GM12878 (cell line): ENCODE results near the gene VPS54. TPM values are rescaled to one million over a fixed set of nuclear protein-coding genes. Genes with fewer than 3 reads are reported as not detected.

Experiments
- ATAC-seq: fragments of 200-7000 bp; cut with Tn5 transposase; 3 replicates; pipeline ENCODE4 v1.9.1; 2020; ENCODE audit warnings: mild to moderate bottlenecking, moderate library complexity
- BruUV-seq: library from RNA; stranded (reverse); fragments of 400-500 nt; replicated peaks from 2 replicates; lab custom pipeline; 2021; lab: Mats Ljungman, UMichigan
- CTCF ChIA-PET: fragments of 300-600 bp; sonication (Branson Sonifier 250); formaldehyde crosslinking; extraction: SDS; loops from one replicate; lab custom pipeline; 2021; ENCODE audit warnings: inconsistent platforms; lab: Yijun Ruan, JAX
- POLR2A ChIA-PET: fragments of 350-600 bp; formaldehyde crosslinking; extraction: SDS; loops from one replicate; lab custom pipeline; 2021; ENCODE audit warnings: inconsistent platforms; lab: Charles Lee
- RAD21 ChIA-PET: fragments of 300-600 bp; sonication (Branson Sonifier 250); formaldehyde crosslinking; loops from one replicate; lab custom pipeline; 2023; ENCODE audit warnings: antibody characterized with exemption; ENCODE audit not compliant: unreplicated experiment; lab: Charles Lee
- SMC1A ChIA-PET: fragments of 300-600 bp; sonication (Branson Sonifier 250); formaldehyde crosslinking; loops from one replicate; lab custom pipeline; 2023; ENCODE audit not compliant: unreplicated experiment, uncharacterized antibody; lab: Charles Lee
- DNase-seq: peaks from one replicate; pipeline ENCODE4 v3.0.0-alpha.2; 2011; ENCODE audit warnings: low read depth, low spot score
- FAIRE-seq: peaks from 3 replicates; lab custom pipeline; 2011; peaks lifted over from hg19 to GRCh38; lab: Jason Lieb, UNC
- H2AFZ ChIP-seq: 2 replicates; pipeline ENCODE4 v1.6.0; 2011; ENCODE audit warnings: low read depth, low read length, control low read depth; ENCODE audit not compliant: control insufficient read depth
- H3K27ac ChIP-seq: 2 replicates; pipeline ENCODE4 v1.5.1; 2011; ENCODE audit warnings: control low read depth; ENCODE audit not compliant: control insufficient read depth, insufficient read depth
- H3K27me3 ChIP-seq, 2 experiments: replicated peaks in 1 of 2; 2 replicates each; pipeline versions ENCODE4 v1.6.0 to v1.6.1; 2011; ENCODE audit warnings: low read length in 1 of 2; ENCODE audit not compliant: control insufficient read depth in 2 of 2, insufficient read depth in 2 of 2
- H3K36me3 ChIP-seq, 2 experiments: 2 replicates each; pipeline ENCODE4 v1.5.1; 2011; ENCODE audit warnings: low read length in 1 of 2; ENCODE audit not compliant: control insufficient read depth in 2 of 2, insufficient read depth in 2 of 2
- H3K4me1 ChIP-seq: 2 replicates; pipeline ENCODE4 v1.6.1; 2011; ENCODE audit warnings: mild to moderate bottlenecking, low read length, moderate library complexity, mixed read lengths; ENCODE audit not compliant: control insufficient read depth, insufficient read depth
- H3K4me2 ChIP-seq: 2 replicates; pipeline ENCODE4 v1.6.0; 2011; ENCODE audit warnings: control low read depth; ENCODE audit not compliant: control insufficient read depth, insufficient read depth
- H3K4me3 ChIP-seq: fragments of 200-600 bp; sonication (generic); 2 replicates; pipeline ENCODE4 v1.5.1; 2016
- H3K79me2 ChIP-seq: 2 replicates; pipeline ENCODE4 v1.6.0; 2011; ENCODE audit warnings: low read length; ENCODE audit not compliant: control insufficient read depth, insufficient read depth
- H3K9ac ChIP-seq: 2 replicates; pipeline ENCODE4 v1.8.0; 2011; ENCODE audit warnings: low read length, control low read depth, mixed read lengths; ENCODE audit not compliant: control insufficient read depth, insufficient read depth
- H3K9me3 ChIP-seq: replicated peaks from 3 replicates; pipeline ENCODE4 v1.5.1; 2011; ENCODE audit warnings: mild to moderate bottlenecking, low read length; ENCODE audit not compliant: control insufficient read depth, insufficient read depth
- H4K20me1 ChIP-seq: 2 replicates; pipeline ENCODE4 v1.6.0; 2011; ENCODE audit not compliant: control insufficient read depth, insufficient read depth
- BRCA1 ChIP-seq: IDR thresholded peaks from 2 replicates; pipeline ENCODE4 v1.6.1; 2011; ENCODE audit warnings: low read depth, low read length, improper control_type of control experiment
- GATAD2B ChIP-seq: fragments of 450-650 bp; conservative IDR thresholded peaks from 2 replicates; pipeline ENCODE4 v1.6.1; 2017; ENCODE audit warnings: low read depth, mild to moderate bottlenecking, moderate library complexity
- NFYA ChIP-seq: IDR thresholded peaks from 2 replicates; pipeline ENCODE4 v1.6.1; 2011; ENCODE audit warnings: low read depth, mild to moderate bottlenecking, low read length, improper control_type of control experiment, borderline replicate concordance
- NR2C1 ChIP-seq: fragments of 450-650 bp; IDR thresholded peaks from 2 replicates; pipeline ENCODE4 v1.6.1; 2017; ENCODE audit warnings: antibody characterized with exemption, mild to moderate bottlenecking, moderate library complexity
- NRF1 ChIP-seq: conservative IDR thresholded peaks from 2 replicates; pipeline ENCODE4 v1.6.1; 2011; ENCODE audit warnings: mild to moderate bottlenecking, low read depth, low read length, improper control_type of control experiment
- POU2F2 ChIP-seq: IDR thresholded peaks from 3 replicates; pipeline ENCODE4 v1.6.1; 2011; ENCODE audit warnings: low read depth, mild to moderate bottlenecking, low read length, borderline replicate concordance
- RELB ChIP-seq: fragments of 450-650 bp; IDR thresholded peaks from 2 replicates; pipeline ENCODE4 v1.6.1; 2017; ENCODE audit warnings: low read depth, mild to moderate bottlenecking, moderate library complexity
- TAF1 ChIP-seq: IDR thresholded peaks from 2 replicates; pipeline ENCODE4 v1.6.1; 2011; ENCODE audit warnings: mild to moderate bottlenecking, low read depth, low read length, borderline replicate concordance
- ZNF24 ChIP-seq: fragments of 450-650 bp; IDR thresholded peaks from 2 replicates; pipeline ENCODE4 v1.6.1; 2017; ENCODE audit warnings: antibody characterized with exemption, mild to moderate bottlenecking
- ZNF687 ChIP-seq: fragments of 450-650 bp; IDR thresholded peaks from 2 replicates; pipeline ENCODE4 v1.6.1; 2017; ENCODE audit warnings: mild to moderate bottlenecking, moderate library complexity
- WGBS: methylation state at CpG from one replicate; pipeline ENCODE4 v1.1.6; 2016; ENCODE audit warnings: low lambda C conversion rate; ENCODE audit not compliant: insufficient replicate concordance, insufficient coverage; ENCODE audit errors: missing lambda C conversion rate; 5-methylcytosine and 5-hydroxymethylcytosine counted together
- in situ Hi-C: fragments of 300-500 bp; cut with MboI; formaldehyde crosslinking; loops from 9 replicates; pipeline ENCODE4 v1.14.3; 2018; ENCODE audit warnings: mixed read lengths
- intact Hi-C: fragments of 100-400 bp; cut with micrococcal nuclease; formaldehyde crosslinking; loops from one replicate; pipeline ENCODE4 v1.14.2; 2022; ENCODE audit not compliant: unreplicated experiment
- polyA plus RNA-seq, 11 experiments: library from polyadenylated mRNA; depleted of rRNA in 4 of 11; unstranded in 6 of 11; stranded (reverse) in 5 of 11; fragments of >200 nt; fragmentation: Nextera tagmentation in 4 of 11; fragmentation: Illumina TruSeq in 1 of 11; extraction: Ambion mirVana in 4 of 11; extraction: Trizol in 1 of 11; gene quantifications; 1 replicate in 1 of 11; 2 replicates in 10 of 11; pipeline versions ENCODE4 v1.2.1 to v1.2.3, GENCODE V29; 2011 to 2016; ENCODE audit warnings: inconsistent platforms in 2 of 11, missing spikeins in 2 of 11, low read depth in 1 of 11
- total RNA-seq, 4 experiments: library from RNA; depleted of rRNA in 3 of 4; stranded (reverse); fragments of >200 nt in 3 of 4; fragmentation: Illumina TruSeq in 1 of 4; extraction: Trizol in 1 of 4; gene quantifications; 2 replicates each; pipeline versions ENCODE4 v1.2.1 to v1.2.3, GENCODE V29; 2013 to 2021
- TF ChIP-seq, protein P1 (sequence below): fragments of 450-650 bp; IDR thresholded peaks from 2 replicates; pipeline ENCODE4 v1.6.1; 2018; ENCODE audit warnings: borderline replicate concordance, mild to moderate bottlenecking; ENCODE audit not compliant: partially characterized antibody
- TF ChIP-seq, protein P2 (sequence below): fragments of 450-650 bp; IDR thresholded peaks from 2 replicates; pipeline ENCODE4 v1.6.1; 2017; ENCODE audit warnings: antibody characterized with exemption, mild to moderate bottlenecking, moderate library complexity
- TF ChIP-seq, protein P3 (sequence below): IDR thresholded peaks from 2 replicates; pipeline ENCODE4 v1.6.1; 2011; ENCODE audit warnings: low read depth, mild to moderate bottlenecking, low read length, moderate library complexity, borderline replicate concordance; ENCODE audit errors: extremely low read depth

Gene VPS54
- total and polyA plus RNA-seq, 10 of the 15 experiments (the other 5 are each of a cell fraction or from before 2014, with no cell fraction given), result 1.6 to 16.2 (median 9.3) TPM

DNA sequence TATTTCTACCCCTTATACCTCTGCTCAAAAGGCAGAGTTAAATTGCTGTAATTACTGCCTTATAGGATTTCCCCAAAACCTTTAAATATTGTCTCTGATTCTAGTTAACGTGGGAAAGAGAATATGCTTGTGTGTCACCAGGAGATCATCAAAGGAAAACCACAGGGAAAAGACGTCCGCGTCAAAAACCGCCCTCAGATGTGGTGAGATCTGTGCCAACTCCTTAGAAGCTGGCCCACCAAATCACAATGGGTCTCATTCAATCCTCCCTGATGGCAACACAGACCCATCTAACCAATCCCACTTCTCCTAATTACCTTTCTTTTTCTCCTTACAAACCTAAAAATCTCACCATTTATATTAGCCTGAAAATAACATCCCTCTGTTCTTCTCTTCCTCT is 25.4 kb downstream of the VPS54 start:
- Histone ChIP-seq H2AFZ (no peak overlapping the region), H3K27ac (no peak overlapping the region), H4K20me1 (no peaks in the 10 kb centered on the region), H3K36me3 (no peaks in the 10 kb centered on the region), H3K9ac (no peak overlapping the region), H3K9me3 (no peaks in the 10 kb centered on the region; the same call in 1 of the 3 replicates), H3K4me2 (no peak overlapping the region), H3K4me3 (no peak overlapping the region), H3K27me3 (no peaks in the 10 kb centered on the region), H3K79me2 (no peaks in the 10 kb centered on the region), H3K4me1 (no peaks in the 10 kb centered on the region)
- DNase-seq, result no peak
- no peak for FAIRE-seq
- RAD21 ChIA-PET, result no interaction called here
- SMC1A ChIA-PET, result no interaction called here
- POLR2A ChIA-PET, result no interaction called here
- WGBS, result 98% methylated on average over 5 of the region's 5 CpGs
- in situ Hi-C loops, result no loop called here
- CTCF ChIA-PET, result no interaction called here
- no peak for ATAC-seq
- intact Hi-C loops, result no loop called here
- BruUV-seq, result no TSS peak
- TF ChIP-seq POU2F2, result no peak
- TF ChIP-seq GATAD2B, result no peak
- TF ChIP-seq ZNF24, result no peak
- TF ChIP-seq, protein P1, sequence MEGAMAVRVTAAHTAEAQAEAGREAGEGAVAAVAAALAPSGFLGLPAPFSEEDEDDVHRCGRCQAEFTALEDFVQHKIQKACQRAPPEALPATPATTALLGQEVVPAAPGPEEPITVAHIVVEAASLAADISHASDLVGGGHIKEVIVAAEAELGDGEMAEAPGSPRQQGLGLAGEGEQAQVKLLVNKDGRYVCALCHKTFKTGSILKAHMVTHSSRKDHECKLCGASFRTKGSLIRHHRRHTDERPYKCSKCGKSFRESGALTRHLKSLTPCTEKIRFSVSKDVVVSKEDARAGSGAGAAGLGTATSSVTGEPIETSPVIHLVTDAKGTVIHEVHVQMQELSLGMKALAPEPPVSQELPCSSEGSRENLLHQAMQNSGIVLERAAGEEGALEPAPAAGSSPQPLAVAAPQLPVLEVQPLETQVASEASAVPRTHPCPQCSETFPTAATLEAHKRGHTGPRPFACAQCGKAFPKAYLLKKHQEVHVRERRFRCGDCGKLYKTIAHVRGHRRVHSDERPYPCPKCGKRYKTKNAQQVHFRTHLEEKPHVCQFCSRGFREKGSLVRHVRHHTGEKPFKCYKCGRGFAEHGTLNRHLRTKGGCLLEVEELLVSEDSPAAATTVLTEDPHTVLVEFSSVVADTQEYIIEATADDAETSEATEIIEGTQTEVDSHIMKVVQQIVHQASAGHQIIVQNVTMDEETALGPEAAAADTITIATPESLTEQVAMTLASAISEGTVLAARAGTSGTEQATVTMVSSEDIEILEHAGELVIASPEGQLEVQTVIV, result no peak
- no peak for TF ChIP-seq BRCA1
- no peak for TF ChIP-seq ZNF687
- TF ChIP-seq NRF1, result no peak
- TF ChIP-seq, protein P2, sequence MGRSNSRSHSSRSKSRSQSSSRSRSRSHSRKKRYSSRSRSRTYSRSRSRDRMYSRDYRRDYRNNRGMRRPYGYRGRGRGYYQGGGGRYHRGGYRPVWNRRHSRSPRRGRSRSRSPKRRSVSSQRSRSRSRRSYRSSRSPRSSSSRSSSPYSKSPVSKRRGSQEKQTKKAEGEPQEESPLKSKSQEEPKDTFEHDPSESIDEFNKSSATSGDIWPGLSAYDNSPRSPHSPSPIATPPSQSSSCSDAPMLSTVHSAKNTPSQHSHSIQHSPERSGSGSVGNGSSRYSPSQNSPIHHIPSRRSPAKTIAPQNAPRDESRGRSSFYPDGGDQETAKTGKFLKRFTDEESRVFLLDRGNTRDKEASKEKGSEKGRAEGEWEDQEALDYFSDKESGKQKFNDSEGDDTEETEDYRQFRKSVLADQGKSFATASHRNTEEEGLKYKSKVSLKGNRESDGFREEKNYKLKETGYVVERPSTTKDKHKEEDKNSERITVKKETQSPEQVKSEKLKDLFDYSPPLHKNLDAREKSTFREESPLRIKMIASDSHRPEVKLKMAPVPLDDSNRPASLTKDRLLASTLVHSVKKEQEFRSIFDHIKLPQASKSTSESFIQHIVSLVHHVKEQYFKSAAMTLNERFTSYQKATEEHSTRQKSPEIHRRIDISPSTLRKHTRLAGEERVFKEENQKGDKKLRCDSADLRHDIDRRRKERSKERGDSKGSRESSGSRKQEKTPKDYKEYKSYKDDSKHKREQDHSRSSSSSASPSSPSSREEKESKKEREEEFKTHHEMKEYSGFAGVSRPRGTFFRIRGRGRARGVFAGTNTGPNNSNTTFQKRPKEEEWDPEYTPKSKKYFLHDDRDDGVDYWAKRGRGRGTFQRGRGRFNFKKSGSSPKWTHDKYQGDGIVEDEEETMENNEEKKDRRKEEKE, result no peak
- TF ChIP-seq RELB, result no peak
- TF ChIP-seq, protein P3, sequence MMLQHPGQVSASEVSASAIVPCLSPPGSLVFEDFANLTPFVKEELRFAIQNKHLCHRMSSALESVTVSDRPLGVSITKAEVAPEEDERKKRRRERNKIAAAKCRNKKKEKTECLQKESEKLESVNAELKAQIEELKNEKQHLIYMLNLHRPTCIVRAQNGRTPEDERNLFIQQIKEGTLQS, result no peak
- no peak for TF ChIP-seq NFYA
- no peak for TF ChIP-seq NR2C1
- no peak for TF ChIP-seq TAF1
